SH-SY5Y (cell line): ENCODE results near the gene FOXE1.

ENCODE experiments used
- GATA2 ChIP-seq: IDR thresholded peaks from 2 replicates; pipeline ENCODE4 v1.6.1; 2011; ENCODE audit warnings: mild to moderate bottlenecking, low read depth, low read length
- GATA3 ChIP-seq: IDR thresholded peaks from 2 replicates; pipeline ENCODE4 v1.6.1; 2011; ENCODE audit warnings: low read depth, mild to moderate bottlenecking, low read length, moderate library complexity

GRCh38 chr9:97809666-97810344, 43.2 kb upstream of the FOXE1 start:
- TF ChIP-seq GATA3 (no peak), GATA2 (no peak)
